Measurements from ENCODE around the gene PLPPR2.
"Not testable (repeated sequence)": the region's sequence is repeated elsewhere in the genome, so short reads cannot be mapped to it uniquely, and the experiment has no call there.

PLPPR2 gene

GRCh38 chr19:11370744-11371143, 15.5 kb downstream of the PLPPR2 start:
- no peak for DNase-seq

- DNase-seq: peak in 47 of 51 donors; percentile 6 to 90 (median 62)
Measured at GRCh38 chr19:11373166-11373884, 18.1 kb downstream of the PLPPR2 start.

- DNase-seq: peak in 7 of 51 donors; percentile 3 to 43 (median 15)
Measured at GRCh38 chr19:11373885-11374432, 18.7 kb downstream of the PLPPR2 start.

- DNase-seq: peak; percentile 84 to 100 (median 99)
Measured at GRCh38 chr19:11374433-11375142, 19.4 kb downstream of the PLPPR2 start, which contains the start of gene SWSAP1. TSS of gene SWSAP1 (plus strand) at chr19:11374666. CDS start at chr19:11374681, 15 bp downstream.

- DNase-seq: peak in 29 of 51 donors; percentile 3 to 60 (median 27)
Measured at GRCh38 chr19:11375143-11375948, 20.1 kb downstream of the PLPPR2 start.

GRCh38 chr19:11377237-11377636, 22.0 kb downstream of the PLPPR2 start:
- peak in 11 of 51 donors; percentile 3 to 37 (median 10) for DNase-seq

- no peak for DNase-seq
Measured at GRCh38 chr19:11377756-11378155, 22.5 kb downstream of the PLPPR2 start.

GRCh38 chr19:11378319-11379189, 23.3 kb downstream of the PLPPR2 start:
- DNase-seq: peak in 25 of 51 donors; percentile 2 to 62 (median 27)

GRCh38 chr19:11379269-11379845, 24.1 kb downstream of the PLPPR2 start:
- not testable (repeated sequence) for DNase-seq

GRCh38 chr19:11379857-11380350, 24.7 kb downstream of the PLPPR2 start:
- DNase-seq: no peak

GRCh38 chr19:11380653-11381537, 25.7 kb downstream of the PLPPR2 start:
- DNase-seq: peak; percentile 57 to 98 (median 87)

- peak in 9 of 51 donors; percentile 3 to 32 (median 11) for DNase-seq
Measured at GRCh38 chr19:11382898-11383705, 27.9 kb downstream of the PLPPR2 start.

GRCh38 chr19:11383706-11384048, 28.4 kb downstream of the PLPPR2 start:
- DNase-seq: no peak

GRCh38 chr19:11384778-11385129, 29.5 kb downstream of the PLPPR2 start:
- DNase-seq: no peak

GRCh38 chr19:11387162-11388034, 32.2 kb downstream of the PLPPR2 start:
- no peak for DNase-seq

GRCh38 chr19:11390359-11390758, 35.1 kb downstream of the PLPPR2 start:
- no peak for DNase-seq

All from hypothalamus (tissue), 51 donors.